Activated CD4-positive, alpha-beta T cell treated with anti-CD3 and anti-CD28 coated beads, Interleukin-2, Interleukin-4, amounts not matched to agents 100 ng/mL and 50 ng/mL, durations not matched to agents 16 hours and 8 hours (primary cell): Measurements from ENCODE around the gene CELF4.

ENCODE experiments used
- DNase-seq: peaks from one replicate; pipeline ENCODE4 v3.0.0-alpha.2; 2020; ENCODE audit warnings: low spot score

Gene CELF4

DNA sequence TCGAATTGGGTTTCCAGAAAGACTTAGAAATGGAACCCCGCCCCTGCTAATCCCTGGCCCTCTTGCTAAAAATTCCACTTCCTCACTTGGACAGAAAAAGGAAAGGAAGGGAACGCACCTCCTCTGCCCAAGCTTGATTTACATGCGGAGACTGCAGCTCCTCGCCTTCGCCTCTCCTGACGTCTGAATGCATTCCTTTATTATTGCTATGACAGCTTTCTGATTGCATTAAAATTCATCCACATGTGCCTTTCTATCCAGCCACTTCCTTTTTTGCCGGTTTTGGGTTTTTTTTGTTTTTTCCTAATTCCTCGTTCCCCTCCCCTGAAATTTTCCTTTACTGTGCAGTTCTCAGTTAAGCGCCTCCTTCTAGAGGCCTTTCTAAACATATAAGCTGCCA is 287.8 kb downstream of the CELF4 start:
- no peak for DNase-seq

DNA sequence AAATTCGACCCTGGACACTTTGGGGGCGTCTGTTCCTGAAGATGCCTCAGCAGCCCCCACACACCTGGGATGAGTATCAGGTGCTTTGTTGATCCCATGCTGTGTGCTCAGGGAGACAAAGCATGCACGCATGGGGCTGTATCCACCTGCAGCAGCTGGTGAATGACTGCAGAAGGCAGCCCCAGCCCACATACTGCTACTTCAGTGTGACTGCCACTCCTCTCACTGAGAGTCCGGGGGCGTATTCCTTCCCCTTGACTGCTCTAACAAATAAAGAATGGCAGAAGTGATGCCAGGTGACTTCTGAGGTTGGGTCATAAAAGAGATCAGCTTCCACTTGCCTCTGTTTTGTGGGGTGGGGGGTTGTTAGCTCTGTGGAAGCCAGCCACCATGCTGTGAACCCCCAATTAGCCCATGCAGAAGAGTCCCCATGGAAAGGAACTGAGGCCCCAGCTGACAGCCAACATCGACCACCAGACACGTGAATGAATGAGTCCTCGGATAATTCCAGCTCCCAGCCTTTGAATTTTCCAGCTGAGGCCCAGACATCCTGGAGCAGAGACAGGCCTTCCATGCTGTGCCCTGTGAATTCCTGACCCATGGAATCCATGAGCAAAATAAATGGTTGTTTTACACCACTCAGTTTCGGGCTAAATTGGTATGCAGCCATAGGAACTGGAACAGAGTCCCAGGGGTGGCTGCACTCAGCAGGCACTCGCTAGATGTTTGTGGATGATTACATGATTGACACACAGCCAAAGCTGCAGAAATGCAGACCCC is 289.3 kb downstream of the CELF4 start:
- DNase-seq = no peak

DNA sequence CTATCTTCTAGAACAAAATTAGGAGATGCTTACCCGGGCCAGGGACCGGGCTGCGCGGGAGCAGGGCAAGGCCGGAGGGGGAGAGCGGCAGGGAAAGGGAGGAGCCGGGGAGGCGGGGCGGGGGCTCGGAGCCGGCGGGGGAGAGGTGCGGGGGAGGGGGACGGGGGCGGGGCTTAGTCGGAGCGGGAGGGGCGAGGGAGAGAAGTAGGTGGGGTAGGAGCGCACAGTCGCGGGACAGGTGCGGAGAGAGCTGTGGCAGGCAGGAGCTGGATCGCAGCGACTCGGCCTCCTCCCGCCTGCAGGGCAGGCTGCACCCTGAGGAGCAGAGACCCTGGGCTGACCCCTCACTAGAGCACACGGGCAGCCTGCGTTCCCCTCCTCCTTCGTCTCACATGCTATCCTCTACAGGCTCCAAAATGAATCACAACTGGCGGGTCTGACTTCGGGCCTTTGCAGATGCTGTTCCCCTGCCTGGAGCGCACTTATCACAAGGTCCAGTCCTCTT is 290.3 kb downstream of the CELF4 start:
- DNase-seq = no peak

DNA sequence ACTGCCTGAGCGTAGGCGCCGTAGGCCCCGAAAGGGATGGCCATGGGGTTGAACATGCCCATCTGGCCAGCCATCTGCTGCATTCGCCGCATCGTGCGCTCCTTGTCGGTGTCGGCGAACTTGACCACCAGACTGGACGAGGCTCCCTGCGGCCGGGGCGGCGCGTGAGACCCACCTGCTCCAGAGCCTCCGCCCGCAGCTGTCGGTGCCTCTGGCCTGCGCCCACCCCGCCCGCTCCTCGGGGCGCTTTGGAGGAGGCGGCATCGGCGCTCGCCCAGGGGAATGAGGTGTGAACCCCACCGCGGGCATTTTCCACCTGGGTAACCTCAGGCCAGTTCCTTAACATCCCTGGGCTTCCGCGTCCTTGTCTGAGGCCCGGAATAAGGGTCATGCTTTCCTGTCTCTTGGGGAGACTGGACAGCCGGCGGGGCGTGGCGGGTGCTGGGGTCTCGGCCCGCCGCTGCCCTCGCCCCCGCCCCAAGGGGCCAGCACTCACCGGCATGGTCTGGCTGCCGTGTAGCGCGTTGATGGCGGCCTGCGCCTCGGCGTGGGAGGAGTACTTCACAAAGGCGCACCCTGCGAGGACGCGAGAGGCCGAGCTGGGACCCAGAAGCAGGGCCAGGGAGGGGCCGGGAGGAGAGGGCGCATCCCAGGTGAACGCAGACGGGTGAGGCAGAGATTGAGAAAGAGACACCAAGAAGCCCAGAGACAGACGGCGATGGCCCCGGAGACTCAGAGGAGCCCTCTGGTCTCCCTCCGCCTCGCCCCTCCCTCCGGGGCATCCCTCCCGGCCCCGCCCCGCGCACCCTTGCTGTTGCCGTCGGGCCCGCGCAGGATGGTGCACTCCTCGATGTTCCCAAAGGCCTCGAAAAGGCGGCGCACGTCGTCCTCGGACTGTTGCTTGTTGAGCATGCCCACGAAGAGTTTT is 291.0 kb downstream of the CELF4 start:
- DNase-seq = no peak

DNA sequence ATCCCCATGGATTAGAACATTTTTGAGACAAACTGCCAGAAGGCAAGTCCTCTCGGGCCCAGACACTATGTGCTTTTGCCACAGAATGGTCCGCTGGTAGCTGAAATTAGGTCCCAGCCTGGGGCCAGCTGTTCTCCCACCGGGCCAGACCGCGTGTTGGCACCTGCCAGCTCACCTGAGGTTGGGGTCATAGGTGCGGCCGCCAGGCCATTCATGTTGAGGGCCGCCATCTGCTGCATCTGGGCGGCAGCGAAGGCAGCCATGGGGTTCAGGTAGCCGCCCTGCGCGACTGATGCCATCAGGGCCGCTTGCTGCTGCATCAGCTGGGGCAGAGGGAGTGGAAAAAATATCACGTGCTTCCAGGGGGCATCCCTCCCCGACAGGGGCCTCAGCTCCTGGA is 292.8 kb downstream of the CELF4 start:
- DNase-seq = no peak

DNA sequence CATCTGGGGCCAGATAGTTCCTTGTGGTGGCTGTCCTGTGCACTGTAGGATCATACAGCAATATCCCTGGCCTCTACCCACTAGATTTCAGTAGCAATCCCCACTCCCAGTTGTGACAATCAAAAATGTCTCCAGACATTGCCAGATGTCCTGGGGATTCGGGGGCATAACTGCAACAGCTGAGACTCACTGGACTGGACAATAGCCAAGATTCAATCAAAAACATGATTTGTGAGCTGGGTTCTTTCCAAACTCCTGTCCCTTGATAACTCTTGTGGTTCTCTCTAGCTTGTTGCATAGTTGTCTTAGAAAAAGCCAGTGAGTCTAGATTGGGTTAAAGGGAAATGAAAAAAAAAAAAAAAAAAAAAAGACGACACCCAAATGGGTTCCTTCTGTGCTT is 293.4 kb downstream of the CELF4 start:
- no peak for DNase-seq

DNA sequence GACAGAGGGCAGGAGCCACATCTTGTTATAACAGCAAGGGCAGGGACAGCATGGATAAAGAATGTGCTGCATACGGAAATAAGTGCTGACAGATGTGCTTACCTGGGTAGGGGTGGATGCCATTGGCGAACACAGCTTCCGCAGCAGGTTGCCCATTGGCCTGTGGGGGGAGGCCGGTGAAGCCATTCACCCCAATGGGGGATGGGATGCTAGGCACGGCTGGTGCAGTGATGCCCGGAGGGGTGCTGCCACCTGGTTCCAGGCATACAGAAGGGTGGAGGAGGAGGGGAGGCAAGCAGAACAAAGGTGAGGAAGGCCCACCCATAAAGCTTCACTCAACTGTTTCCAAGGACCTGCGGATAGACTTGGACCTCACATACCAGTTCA is 294.9 kb downstream of the CELF4 start:
- DNase-seq = no peak

DNA sequence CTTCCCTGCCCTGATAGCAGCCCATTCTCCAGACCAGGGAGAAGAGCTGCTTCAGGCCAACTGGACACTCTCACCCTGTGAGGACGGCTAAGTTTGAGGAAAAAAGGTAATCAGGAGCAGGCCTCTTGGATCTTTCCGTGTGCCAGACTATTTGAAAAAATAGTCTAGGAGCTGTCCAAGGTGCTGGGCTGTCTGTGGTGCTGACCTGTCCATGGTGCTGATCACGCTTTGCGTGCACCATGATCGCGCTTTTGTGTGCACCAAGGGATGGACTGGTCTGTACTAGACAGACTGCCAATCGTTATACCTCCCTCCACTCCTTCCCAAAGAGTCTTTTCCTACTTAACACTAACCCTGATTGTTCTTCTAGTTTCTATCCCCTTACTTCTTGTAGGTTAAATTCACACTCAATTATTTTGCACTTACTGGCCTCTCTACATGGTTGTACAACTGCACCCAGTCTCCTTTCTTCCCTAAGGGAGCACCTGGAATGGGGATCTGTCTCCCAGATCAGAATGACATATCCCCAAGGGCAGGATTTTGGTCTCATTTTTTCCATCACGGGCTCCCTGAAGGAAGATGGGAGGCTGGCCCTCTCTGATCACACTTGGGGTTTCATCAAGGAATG is 295.4 kb downstream of the CELF4 start:
- DNase-seq = peak; percentile 13

DNA sequence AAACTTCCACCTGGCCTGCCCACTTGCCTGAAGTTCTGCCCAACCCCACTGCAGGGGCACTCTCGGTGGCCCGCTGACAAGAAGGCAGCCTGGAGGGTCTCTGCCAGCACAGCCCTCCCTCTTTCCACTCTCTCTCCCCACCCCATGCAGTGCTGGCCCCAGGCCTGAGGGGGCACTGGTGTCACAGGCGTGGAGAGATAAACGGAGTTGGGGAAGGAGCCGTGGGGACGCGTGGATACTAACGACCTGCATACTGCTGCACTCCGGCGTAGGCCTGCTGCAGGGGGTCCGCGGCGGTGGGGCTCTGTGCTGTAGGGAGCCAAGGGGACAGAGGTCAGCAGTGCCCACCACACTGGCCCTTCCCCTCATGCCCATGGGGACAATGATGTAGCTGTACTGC is 299.3 kb downstream of the CELF4 start:
- no peak for DNase-seq

DNA sequence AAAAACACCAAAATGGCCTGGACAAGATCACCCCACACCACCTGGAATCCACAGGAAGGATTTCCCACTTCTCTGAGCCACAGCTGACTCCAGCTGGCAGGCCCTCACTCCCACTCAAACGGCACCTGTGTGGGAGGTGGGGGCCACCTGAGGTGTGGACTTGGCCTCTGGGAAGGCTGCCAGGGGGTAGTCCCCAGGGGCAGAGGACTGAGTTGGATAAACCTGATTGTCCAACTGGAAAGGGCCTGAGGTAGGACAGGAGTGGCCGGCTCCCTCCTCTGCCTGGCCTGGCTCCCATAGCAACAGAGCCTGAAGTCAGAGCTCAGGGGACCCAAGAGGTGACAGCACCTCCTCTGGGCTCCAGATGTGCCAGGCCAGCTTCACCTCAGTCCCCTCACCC is 300.2 kb downstream of the CELF4 start:
- DNase-seq = no peak

DNA sequence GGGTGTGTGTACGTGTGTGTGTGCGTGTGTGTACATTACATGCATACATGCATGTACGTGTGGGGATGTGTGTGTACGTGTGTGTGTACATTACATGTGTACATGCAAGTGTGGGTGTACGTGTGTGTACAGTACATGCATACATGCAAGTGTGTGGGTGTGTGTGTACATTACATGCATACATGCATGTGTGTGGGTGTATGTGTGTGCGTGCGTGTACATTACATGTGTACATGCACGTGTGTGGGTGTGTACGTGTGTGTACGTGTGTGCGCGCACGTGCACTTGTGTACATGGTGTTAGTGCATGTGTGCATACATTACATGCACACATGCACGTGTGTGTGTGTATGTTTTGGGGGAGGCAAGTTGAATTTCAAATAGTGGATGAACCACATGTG is 300.6 kb downstream of the CELF4 start:
- DNase-seq = no peak

DNA sequence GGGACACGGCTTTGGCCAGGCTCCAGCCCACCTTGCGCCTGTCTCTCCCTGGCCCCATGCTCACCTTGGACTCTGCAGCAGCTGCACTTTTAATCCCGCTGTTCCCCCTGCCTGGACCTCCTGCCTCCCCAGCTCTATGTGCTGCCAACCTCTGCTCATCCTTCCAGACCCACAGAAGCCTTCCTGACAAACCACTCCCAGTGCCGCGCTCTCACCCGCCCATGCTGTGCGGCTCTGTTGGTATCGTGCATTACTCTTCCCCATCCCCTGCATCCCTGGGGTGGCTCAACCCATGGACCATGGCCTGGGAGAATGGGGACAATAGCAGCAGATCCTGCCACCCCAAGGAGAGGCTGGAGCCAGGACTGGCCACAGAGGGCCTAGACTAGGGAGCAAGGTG is 303.6 kb downstream of the CELF4 start:
- no peak for DNase-seq

DNA sequence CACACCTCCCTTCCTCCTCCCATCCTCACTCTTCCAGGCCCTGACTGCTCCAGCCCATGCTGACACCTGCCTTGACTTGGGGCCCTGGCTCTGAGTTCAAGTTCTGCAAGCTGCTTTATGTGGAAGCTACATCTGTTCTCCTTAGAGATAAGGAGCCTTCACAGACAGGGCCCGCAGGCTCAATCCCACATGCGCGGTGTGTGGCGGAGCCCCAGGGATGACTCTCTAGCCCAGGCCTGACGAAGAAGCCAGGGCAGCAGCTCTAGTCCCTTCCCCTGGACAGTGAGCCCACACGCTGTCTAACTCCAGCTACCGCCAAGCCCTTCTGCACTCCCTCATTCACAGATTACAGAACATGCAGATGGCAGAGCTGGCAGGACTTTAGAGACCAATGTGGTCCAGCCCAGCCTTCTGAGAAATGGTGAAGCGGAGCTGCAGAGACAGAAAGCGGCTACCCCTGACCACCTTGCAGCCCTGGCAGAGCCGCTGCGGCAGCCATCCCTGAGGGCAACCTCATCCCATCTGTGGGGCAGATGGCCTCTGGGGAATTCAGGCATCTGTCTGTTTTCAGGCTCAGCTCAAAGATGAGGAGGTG is 304.3 kb downstream of the CELF4 start:
- DNase-seq = no peak

DNA sequence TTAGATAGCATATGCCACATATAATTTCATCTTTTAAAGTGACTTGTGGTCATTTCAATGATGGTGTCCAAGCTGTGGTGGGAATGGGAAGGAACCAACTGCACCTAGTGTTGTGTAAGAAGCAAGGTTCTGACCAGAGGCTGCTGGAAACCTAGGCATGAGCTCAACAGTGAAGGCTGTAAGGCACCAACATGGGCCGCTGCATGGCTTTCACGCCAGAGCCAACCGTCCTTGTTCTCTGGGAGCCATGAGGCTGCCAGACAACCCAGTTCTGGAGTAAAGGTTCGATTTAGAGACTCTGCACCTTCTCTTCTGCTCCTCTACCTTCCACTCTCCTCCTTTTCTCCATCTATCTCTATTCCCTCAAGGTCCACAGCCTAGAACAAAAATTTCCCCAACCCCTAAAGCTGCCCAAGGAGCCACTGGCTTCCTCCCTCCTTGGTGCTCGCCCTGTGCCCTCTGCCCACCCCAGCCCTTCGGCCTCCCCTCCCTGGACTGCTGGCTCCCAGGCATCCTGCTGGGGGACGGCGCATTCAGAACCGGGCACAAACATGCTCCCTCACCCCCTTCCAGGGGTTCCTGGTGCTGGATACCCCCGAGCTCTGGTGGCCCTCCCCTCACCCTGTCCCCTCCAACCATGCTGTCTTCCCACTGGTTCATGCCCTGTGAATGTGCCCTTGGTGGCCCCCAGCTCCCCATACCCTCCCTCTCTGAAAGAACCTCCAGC is 305.1 kb downstream of the CELF4 start:
- no peak for DNase-seq

DNA sequence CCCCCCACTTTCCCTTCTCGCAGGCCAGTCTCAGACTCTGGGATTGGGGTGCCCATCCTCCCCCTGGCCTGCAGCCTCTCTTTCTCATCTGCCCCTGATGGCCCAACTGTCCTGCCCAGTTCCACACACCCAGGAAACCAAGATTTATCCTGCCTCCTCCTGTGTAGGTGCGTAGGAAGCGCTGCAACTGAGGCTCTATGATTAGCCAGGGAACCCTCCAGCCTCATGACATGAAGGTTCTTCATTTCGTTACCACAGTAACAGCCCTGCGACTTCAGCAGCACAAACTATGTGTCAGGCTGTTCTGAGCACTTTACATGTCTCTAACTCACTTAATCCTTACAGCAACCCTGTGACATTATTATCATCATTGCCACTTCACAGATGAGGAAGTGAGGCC is 305.9 kb downstream of the CELF4 start:
- DNase-seq = no peak

DNA sequence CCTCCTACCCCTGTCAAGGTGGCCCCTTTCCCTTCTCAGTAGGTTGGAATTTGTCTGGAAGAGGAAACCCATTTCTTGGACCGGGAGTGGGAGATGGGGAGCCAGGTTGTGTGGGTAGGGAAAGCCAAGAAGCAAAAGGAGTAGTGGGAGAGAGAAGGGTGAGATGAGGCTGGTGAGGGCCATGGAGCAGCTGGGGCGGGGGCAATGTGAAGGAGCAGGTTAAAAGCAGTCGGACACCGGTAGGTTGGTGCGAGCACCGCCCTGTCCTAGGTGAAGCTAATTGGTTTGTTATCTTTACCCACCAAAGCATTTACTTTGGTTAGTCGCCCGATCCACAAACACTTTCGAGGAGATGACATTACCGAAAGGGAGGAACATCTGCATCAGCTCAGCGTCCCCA is 306.8 kb downstream of the CELF4 start:
- DNase-seq = no peak

DNA sequence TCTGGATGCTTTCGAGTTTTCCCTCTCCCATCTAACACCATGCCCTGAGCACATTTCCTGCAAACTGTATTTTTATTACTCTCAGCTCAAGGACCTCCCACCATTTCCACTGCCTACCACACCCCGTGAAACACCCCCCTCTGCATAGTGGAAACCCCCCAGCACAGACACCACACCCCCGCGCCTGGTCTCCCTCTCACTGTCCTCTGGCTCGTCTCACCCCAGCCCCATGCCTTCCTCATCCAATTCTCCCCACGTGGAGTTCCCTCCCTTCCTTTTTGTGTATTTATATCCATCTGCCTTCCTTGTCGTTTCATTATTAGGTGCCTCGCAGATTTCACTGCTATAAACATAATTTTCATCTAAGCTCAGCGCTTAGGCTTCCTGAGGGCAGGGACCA is 307.5 kb downstream of the CELF4 start:
- no peak for DNase-seq

DNA sequence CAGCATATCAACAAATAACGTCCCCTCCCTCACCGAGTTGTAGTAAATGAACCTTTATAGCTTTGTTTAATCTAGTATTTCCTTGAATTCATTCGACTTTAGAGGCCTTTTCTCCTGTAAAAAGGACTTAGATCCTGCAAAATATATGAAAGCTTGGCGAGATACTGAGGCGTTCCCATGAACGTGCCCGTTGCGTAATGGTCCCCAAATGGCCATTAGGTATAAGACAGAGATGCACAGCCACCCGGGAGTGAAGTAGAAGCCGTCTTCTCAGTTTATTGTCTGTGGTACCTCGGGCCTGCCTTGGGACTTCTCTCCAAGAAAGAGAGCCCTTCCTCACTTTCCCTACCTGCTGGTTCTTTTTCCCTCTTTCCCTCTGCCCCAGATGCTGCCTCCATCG is 310.6 kb downstream of the CELF4 start:
- DNase-seq = no peak

DNA sequence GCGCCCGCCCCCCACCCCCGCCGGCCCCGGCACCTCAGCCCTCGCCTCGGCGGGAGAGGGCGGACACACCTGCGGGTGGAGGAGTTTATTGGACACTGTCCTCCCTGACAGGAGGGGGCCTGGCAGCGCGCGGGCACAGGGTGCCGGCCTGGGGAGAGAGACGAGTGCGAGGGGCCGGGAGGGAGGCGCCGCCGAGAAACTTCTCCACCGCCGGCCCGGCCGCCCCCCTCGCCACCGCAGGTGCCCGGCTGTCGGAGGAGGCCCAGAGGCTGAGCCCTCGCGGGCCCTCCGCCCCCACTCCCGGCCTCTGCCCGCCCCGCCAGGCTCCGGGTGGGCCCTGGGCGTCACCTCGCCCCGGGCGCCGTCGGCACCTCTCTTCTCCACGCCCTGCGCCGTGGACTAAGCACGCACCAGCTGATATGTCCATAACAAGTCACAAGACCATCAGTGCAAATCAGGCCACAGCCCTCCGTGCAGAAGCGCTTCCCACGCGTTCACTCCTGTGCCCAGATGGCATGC is 311.3 kb downstream of the CELF4 start:
- DNase-seq = no peak

DNA sequence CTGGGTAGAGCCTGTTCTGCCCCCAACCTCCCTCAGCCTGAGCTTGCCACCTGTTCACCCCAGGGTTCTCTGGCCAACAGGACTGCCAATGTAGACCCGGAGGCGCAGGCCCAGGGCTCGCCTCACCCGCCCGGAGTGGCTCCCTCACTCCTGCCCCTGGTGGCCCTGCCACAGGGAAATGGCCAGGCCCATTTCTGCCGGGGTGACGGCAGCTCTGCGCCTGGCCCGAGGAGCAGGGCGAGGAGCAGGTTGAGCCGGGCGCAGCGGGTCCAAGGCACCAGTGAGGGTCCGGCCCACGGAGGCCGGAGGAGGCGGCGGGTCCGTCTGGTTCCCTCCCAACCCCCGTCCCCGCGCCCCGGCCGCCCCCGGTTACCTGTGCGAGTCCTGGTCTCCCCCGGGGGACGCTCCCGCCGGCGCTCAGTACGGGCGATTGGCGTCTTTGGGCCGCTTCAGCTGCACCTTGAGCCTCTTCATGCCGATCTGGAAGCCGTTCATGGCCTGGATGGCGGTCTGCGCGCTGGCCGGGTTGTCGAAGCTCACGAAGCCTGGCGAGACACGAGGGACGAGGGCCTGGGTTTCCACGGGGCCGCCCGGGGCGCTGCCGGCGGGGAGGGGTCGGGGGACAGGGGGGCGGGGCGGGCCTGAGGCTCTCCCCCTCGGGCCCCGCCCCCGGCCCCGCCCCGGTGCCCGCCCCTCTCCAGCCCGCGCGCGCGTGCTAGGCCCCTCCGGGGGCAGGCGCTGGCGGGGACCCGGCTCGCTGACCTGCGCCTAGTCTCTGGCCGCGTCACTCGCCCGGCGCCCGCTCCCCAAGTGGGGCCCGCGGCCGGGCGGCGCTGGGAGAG is 312.0 kb downstream of the CELF4 start:
- DNase-seq = no peak
